Left ventricle myocardium inferior (tissue), 1 donor: ENCODE data around the gene LRBA. TPM values are rescaled to one million over a fixed set of nuclear protein-coding genes. Genes with fewer than 3 reads are reported as not detected.

Experiments used
- DNase-seq: peaks from one replicate; pipeline ENCODE4 v3.0.0-alpha.2; 2020
- H3K27ac ChIP-seq: fragments of 200-600 bp; replicated peaks from 2 replicates; pipeline ENCODE4 v1.8.0; 2021
- H3K27me3 ChIP-seq: fragments of 200-600 bp; 2 replicates; pipeline ENCODE4 v1.8.0; 2021; ENCODE audit warnings: low read depth
- H3K36me3 ChIP-seq: fragments of 200-600 bp; 2 replicates; pipeline ENCODE4 v1.8.0; 2021
- H3K4me1 ChIP-seq: fragments of 200-600 bp; 2 replicates; pipeline ENCODE4 v1.8.0; 2021
- H3K4me3 ChIP-seq: fragments of 200-600 bp; 2 replicates; pipeline ENCODE4 v1.8.0; 2021; ENCODE audit warnings: mild to moderate bottlenecking, moderate library complexity
- H3K9me3 ChIP-seq: fragments of 200-600 bp; replicated peaks from 2 replicates; pipeline ENCODE4 v1.8.0; 2021
- CTCF ChIP-seq: fragments of 200-600 bp; IDR thresholded peaks from 2 replicates; pipeline ENCODE4 v1.8.0; 2021; ENCODE audit warnings: antibody characterized with exemption, mild to moderate bottlenecking, borderline replicate concordance
- intact Hi-C: fragments of 100-400 bp; cut with micrococcal nuclease; formaldehyde crosslinking; loops from one replicate; pipeline ENCODE4 v1.11.0; 2022
- total RNA-seq: library from RNA; stranded (reverse); fragmentation: NEBNext Ultra II Directional; extraction: Animal tissue kit (Norgen Biotek cat#: 25700); gene quantifications from one replicate; pipeline ENCODE4 v1.2.1, GENCODE V29; 2021
- donor health status: DM: no; HTN: yes; CAD: no; lungs with severe emphysema.

Gene LRBA
- total RNA-seq, 1 donor from 2014 or later = 19.1 TPM

- no peaks in the 10 kb centered on the region for H3K4me1 ChIP-seq
- TF ChIP-seq CTCF = no peak
- no peak overlapping the region for H3K27ac ChIP-seq
- H3K36me3 ChIP-seq = no peaks in the 10 kb centered on the region
- no peaks in the 10 kb centered on the region for H3K27me3 ChIP-seq
- H3K4me3 ChIP-seq = no peak overlapping the region
- no peak for DNase-seq
- no peaks in the 10 kb centered on the region for H3K9me3 ChIP-seq
- intact Hi-C loops = no loop called here
Measured at GRCh38 chr4:150325872-150326271, 689.2 kb downstream of the LRBA start.

GRCh38 chr4:150323406-150324325, 691.4 kb downstream of the LRBA start:
- H3K9me3 ChIP-seq = no peaks in the 10 kb centered on the region
- no peak overlapping the region for H3K4me3 ChIP-seq
- no peaks in the 10 kb centered on the region for H3K4me1 ChIP-seq
- no peak overlapping the region for H3K27ac ChIP-seq
- intact Hi-C loops = no loop called here
- no peaks in the 10 kb centered on the region for H3K27me3 ChIP-seq
- DNase-seq = no peak
- H3K36me3 ChIP-seq = peaks cover 4% of the 10 kb centered on the region
- no peak for TF ChIP-seq CTCF

- H3K4me3 ChIP-seq = no peak overlapping the region
- H3K27me3 ChIP-seq = no peaks in the 10 kb centered on the region
Measured at GRCh38 chr4:150322646-150323045, 692.4 kb downstream of the LRBA start.

GRCh38 chr4:150321113-150321512, 694.0 kb downstream of the LRBA start:
- H3K9me3 ChIP-seq = no peaks in the 10 kb centered on the region
- intact Hi-C loops = no loop called here
- no peak for DNase-seq
- no peaks in the 10 kb centered on the region for H3K27me3 ChIP-seq
- H3K4me1 ChIP-seq = no peaks in the 10 kb centered on the region
- H3K36me3 ChIP-seq = peaks cover 4% of the 10 kb centered on the region
- TF ChIP-seq CTCF = no peak
- no peak overlapping the region for H3K4me3 ChIP-seq
- H3K27ac ChIP-seq = no peak overlapping the region

More at GRCh38 chr4:150322646-150323045, 692.4 kb downstream of the LRBA start:
- DNase-seq = no peak
- H3K4me1 ChIP-seq = no peaks in the 10 kb centered on the region
- no peaks in the 10 kb centered on the region for H3K9me3 ChIP-seq
- intact Hi-C loops = no loop called here
- H3K27ac ChIP-seq = no peak overlapping the region
- H3K36me3 ChIP-seq = peaks cover 4% of the 10 kb centered on the region
- TF ChIP-seq CTCF = no peak

GRCh38 chr4:150318971-150319370, 696.1 kb downstream of the LRBA start:
- Histone ChIP-seq H3K4me3 (no peak overlapping the region), H3K9me3 (no peaks in the 10 kb centered on the region), H3K27me3 (no peaks in the 10 kb centered on the region), H3K36me3 (peaks cover 4% of the 10 kb centered on the region), H3K27ac (no peak overlapping the region), H3K4me1 (no peaks in the 10 kb centered on the region)
- DNase-seq = no peak
- no peak for TF ChIP-seq CTCF
- intact Hi-C loops = no loop called here
